GM12891 (cell line): ENCODE results near the gene CFAP91.

ENCODE experiments used
- POLR2A ChIP-seq: IDR thresholded peaks from 2 replicates; pipeline ENCODE4 v1.6.1; 2011; ENCODE audit warnings: low read depth, low read length, control low read depth
- POU2F2 ChIP-seq: IDR thresholded peaks from 2 replicates; pipeline ENCODE4 v1.6.1; 2011; ENCODE audit warnings: low read depth, mild to moderate bottlenecking, control low read depth, low read length, moderate library complexity
- TAF1 ChIP-seq: IDR thresholded peaks from 2 replicates; pipeline ENCODE4 v1.6.1; 2011; ENCODE audit warnings: low read depth, low read length, control low read depth

- TF ChIP-seq POLR2A (no peak), TAF1 (no peak), POU2F2 (no peak)
These were observed 44.7 kb upstream of the CFAP91 start for GRCh38 chr3:119657887-119658702.
